Prostate gland (tissue), 2 donors: ENCODE results near the gene TMEM266. TPM values are rescaled to one million over a fixed set of nuclear protein-coding genes. Genes with fewer than 3 reads are reported as not detected.

ENCODE experiments used
- DNase-seq: peaks from one replicate; pipeline ENCODE4 v3.0.0-alpha.2; 2019; ENCODE audit warnings: low spot score
- H3K27ac ChIP-seq, 2 donors: fragments of 200-600 bp; sonication (generic); 2 replicates each; pipeline ENCODE4 v1.5.1; 2017 to 2019
- H3K27me3 ChIP-seq: fragments of 200-600 bp; sonication (generic); replicated peaks from 2 replicates; pipeline ENCODE4 v1.5.1; 2019; ENCODE audit not compliant: insufficient read depth
- H3K36me3 ChIP-seq, 2 donors: fragments of 200-600 bp; sonication (generic); 1 replicate in 1 of 2; 2 replicates in 1 of 2; pipeline versions ENCODE4 v1.5.1 to v1.8.1; 2017 to 2019
- H3K4me1 ChIP-seq: fragments of 200-600 bp; sonication (generic); replicated peaks from 2 replicates; pipeline ENCODE4 v1.5.1; 2019
- H3K4me3 ChIP-seq, 2 donors: fragments of 200-600 bp; sonication (generic); 2 replicates each; pipeline ENCODE4 v1.5.1; 2017 to 2019
- H3K9me3 ChIP-seq: fragments of 200-600 bp; sonication (generic); 2 replicates; pipeline ENCODE4 v1.5.1; 2017
- POLR2A ChIP-seq: fragments of 450-650 bp; IDR thresholded peaks from one replicate; pipeline ENCODE4 v1.6.1; 2016; ENCODE audit warnings: antibody characterized with exemption, mild to moderate bottlenecking
- POLR2AphosphoS5 ChIP-seq: sonication (generic); formaldehyde crosslinking; IDR thresholded peaks from one replicate; pipeline ENCODE4 v1.6.1; 2017; ENCODE audit warnings: antibody characterized with exemption
- WGBS: methylation state at CpG from one replicate; pipeline ENCODE4 v1.1.5; 2018; 5-methylcytosine and 5-hydroxymethylcytosine counted together
- intact Hi-C: fragments of 100-400 bp; cut with DNase I; formaldehyde crosslinking; loops from one replicate; pipeline ENCODE4 v1.14.2; 2022
- total RNA-seq, 2 donors: library from RNA; depleted of rRNA; stranded (reverse); fragments of >200 nt; gene quantifications; one replicate each; pipeline ENCODE4 v1.1.0, GENCODE V29; 2016
- TF ChIP-seq, protein P1 (sequence below), 4 experiments: fragments of 200-600 bp in 2 of 4; fragments of 450-650 bp in 2 of 4; sonication (generic) in 2 of 4; IDR thresholded peaks; 1 replicate in 3 of 4; 2 replicates in 1 of 4; pipeline ENCODE4 v1.5.1; 2016 to 2019; ENCODE audit warnings: antibody characterized with exemption in 4 of 4, mild to moderate bottlenecking in 2 of 4, moderate library complexity in 2 of 4

Gene TMEM266
- total RNA-seq, 2 donors from 2014 or later: 5.9 to 6.0 TPM

DNA sequence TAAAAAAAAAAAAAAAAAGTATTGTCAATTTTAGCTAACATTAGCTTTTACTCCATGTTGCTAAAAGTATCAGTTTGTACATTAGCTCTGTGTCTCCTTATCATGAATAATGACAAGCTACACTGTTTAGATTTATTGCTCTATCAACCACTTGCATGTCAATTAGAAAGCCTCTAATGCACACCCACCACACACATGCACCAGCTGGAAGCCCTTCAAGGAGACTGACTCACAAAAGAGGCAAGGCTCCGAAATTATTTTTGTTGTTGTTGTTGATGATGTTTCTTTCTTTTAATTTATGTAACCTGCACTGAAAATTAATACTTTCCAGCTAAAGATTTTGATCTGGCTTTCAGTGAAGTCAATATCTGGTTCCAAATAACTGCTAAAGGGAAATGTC, 180.0 kb downstream of the TMEM266 start:
- TF ChIP-seq, protein P1, sequence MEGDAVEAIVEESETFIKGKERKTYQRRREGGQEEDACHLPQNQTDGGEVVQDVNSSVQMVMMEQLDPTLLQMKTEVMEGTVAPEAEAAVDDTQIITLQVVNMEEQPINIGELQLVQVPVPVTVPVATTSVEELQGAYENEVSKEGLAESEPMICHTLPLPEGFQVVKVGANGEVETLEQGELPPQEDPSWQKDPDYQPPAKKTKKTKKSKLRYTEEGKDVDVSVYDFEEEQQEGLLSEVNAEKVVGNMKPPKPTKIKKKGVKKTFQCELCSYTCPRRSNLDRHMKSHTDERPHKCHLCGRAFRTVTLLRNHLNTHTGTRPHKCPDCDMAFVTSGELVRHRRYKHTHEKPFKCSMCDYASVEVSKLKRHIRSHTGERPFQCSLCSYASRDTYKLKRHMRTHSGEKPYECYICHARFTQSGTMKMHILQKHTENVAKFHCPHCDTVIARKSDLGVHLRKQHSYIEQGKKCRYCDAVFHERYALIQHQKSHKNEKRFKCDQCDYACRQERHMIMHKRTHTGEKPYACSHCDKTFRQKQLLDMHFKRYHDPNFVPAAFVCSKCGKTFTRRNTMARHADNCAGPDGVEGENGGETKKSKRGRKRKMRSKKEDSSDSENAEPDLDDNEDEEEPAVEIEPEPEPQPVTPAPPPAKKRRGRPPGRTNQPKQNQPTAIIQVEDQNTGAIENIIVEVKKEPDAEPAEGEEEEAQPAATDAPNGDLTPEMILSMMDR (IDR thresholded peaks at IDR 0.05): no peak
- TF ChIP-seq POLR2A: no peak
- no peak for TF ChIP-seq POLR2AphosphoS5
- Histone ChIP-seq H3K9me3 (no peaks in the 10 kb centered on the region), H3K27ac (no peak overlapping the region), H3K27me3 (no peaks in the 10 kb centered on the region), H3K36me3 (no peaks in the 10 kb centered on the region), H3K4me3 (no peak overlapping the region), H3K4me1 (peaks cover 3% of the 10 kb centered on the region)
- no peak for DNase-seq
- WGBS: 43% methylated on average over 1 of the region's 1 CpG
- intact Hi-C loops: no loop called here

DNA sequence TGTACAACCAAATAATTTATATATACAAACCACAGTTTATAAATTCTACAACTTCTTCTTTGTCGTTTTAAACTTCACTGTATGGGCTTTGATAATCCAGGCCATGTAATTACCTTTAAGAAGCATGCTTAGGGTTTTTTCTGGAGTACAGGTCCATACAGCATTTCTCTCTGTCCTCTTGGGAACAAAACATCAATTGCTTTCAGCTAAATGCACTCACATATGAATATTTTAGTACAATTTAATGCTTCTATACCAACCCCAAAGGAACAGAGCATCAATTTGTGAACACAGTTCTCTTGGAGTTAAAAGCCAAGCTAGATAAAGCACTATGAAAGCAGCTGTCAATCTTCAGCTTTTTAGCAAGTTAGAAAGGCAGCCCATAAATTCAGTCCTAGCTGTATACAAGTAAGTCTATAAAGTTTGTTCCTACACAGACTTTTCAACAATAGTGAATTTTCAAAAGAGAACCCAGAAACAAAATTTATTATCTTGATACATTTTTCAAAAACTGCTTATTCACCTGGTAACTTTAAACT, 185.4 kb downstream of the TMEM266 start:
- Histone ChIP-seq H3K27ac (no peak overlapping the region), H3K36me3 (no peaks in the 10 kb centered on the region), H3K9me3 (no peaks in the 10 kb centered on the region), H3K4me3 (no peak overlapping the region), H3K27me3 (no peaks in the 10 kb centered on the region), H3K4me1 (no peaks in the 10 kb centered on the region)
- WGBS: 70% methylated on average over 1 of the region's 1 CpG
- DNase-seq: no peak
- TF ChIP-seq POLR2A (no peak), POLR2AphosphoS5 (no peak)
- TF ChIP-seq, protein P1 (IDR thresholded peaks at IDR 0.05): no peak
- intact Hi-C loops: no loop called here

DNA sequence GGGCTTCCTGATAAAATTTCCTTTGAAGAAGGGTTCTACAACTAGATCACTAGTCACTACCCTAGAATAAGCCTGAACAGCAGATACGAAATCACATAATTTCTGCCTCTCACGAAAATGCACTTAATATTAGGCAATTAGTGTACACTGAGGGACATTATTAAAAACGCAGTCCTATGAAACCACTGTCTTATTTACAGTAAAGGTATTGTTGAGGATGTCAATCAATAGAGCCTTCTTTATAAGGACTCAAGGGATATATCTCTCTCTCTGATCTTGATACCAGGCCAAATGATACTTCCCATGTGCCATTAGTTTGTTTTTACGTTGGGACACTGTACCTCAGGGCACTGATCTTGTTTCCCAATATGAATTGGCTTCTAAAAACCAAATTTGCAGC, 191.9 kb downstream of the TMEM266 start:
- Histone ChIP-seq H3K4me3 (no peak overlapping the region), H3K36me3 (no peaks in the 10 kb centered on the region), H3K27me3 (no peaks in the 10 kb centered on the region), H3K4me1 (no peaks in the 10 kb centered on the region), H3K27ac (no peak overlapping the region), H3K9me3 (no peaks in the 10 kb centered on the region)
- 77% methylated on average over 4 of the region's 4 CpGs for WGBS
- TF ChIP-seq, protein P1 (IDR thresholded peaks at IDR 0.05): no peak
- TF ChIP-seq POLR2AphosphoS5 (no peak), POLR2A (no peak)
- intact Hi-C loops: no loop called here
- no peak for DNase-seq

DNA sequence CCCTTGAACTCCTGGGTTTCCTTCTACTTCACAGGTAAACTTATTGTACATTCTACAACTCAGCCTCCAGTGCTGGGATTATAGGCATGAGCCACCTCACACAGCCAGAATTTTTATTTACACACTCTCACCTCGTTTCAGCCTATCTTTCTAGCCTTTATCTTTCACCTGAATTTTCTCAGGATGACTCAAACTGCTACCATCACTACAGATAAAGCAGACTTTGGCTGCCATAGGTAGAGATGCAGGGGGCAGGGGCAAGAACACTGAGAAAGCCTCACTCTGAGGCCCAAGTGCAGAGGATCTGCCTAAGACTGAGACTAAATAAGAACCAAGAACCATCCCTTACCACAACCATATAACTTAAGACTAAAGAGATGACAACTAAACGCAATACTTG, 192.5 kb downstream of the TMEM266 start:
- no peaks in the 10 kb centered on the region for H3K9me3 ChIP-seq
- no peak overlapping the region for H3K27ac ChIP-seq
- intact Hi-C loops: no loop called here
- no peaks in the 10 kb centered on the region for H3K36me3 ChIP-seq
- no peaks in the 10 kb centered on the region for H3K4me1 ChIP-seq
- H3K27me3 ChIP-seq: no peaks in the 10 kb centered on the region
- WGBS: 83% methylated on average over 2 of the region's 2 CpGs
- no peak for DNase-seq
- TF ChIP-seq POLR2AphosphoS5: no peak
- TF ChIP-seq POLR2A: no peak
- no peak overlapping the region for H3K4me3 ChIP-seq

DNA sequence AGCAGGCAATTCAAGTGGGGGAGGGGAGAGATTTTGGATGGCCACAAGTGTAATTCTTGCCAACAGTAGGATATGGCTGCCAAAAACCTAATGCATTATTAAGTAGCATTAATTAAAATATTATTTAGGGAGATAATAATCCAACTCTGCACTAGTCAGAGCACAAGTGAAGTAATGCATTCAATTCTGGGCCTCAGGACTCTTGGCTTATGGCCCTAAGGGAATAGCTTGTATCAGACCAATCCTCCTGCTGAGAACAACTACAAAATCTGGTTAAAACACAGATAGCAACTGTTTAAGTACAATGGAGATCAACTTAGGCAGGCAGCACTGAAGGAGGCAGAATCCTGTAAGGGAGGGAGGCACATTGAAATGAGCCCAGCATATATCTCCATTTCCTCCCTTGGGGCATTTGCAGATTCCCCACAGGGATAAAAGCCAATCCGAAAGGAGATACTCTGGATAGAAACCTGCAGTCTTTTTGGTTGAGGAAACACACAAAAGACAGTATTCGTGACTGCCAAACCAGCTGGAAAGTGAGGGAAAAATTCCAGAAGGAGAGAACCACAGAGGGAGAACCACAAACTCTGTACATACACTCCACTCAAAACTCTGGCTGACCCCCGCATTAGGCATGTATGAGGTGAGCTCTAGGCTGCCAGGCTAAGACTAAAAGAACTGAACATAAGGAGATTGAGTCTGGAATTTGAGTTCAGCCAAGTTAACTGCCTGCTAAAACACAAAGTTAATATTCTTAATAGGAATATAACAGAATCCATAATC, 194.1 kb downstream of the TMEM266 start:
- Histone ChIP-seq H3K9me3 (no peaks in the 10 kb centered on the region), H3K4me1 (no peaks in the 10 kb centered on the region), H3K27me3 (no peaks in the 10 kb centered on the region), H3K27ac (no peak overlapping the region), H3K36me3 (no peaks in the 10 kb centered on the region), H3K4me3 (no peak overlapping the region)
- intact Hi-C loops: no loop called here
- no peak for TF ChIP-seq POLR2AphosphoS5
- TF ChIP-seq, protein P1 (IDR thresholded peaks at IDR 0.05): no peak
- TF ChIP-seq POLR2A: no peak
- DNase-seq: no peak
- 94% methylated on average over 3 of the region's 3 CpGs for WGBS

Other genes starting within 250 kb of the TMEM266 start
- gene UBE2Q2, start 216.5 kb upstream of the TMEM266 start, total RNA-seq: 10 to 100 TPM; 33.1 to 67.5 TPM
- gene FBXO22, start 156.1 kb upstream of the TMEM266 start, total RNA-seq: 10 to 100 TPM; 10.8 to 34.7 TPM
- 10 to 100 TPM in 1 of 2 donors, 1 to 10 TPM in 1; 3.5 to 94.6 TPM for gene NRG4, start 47.6 kb upstream of the TMEM266 start, total RNA-seq